Upper lobe of left lung (tissue), 6 donors: ENCODE measurements around the gene DIO1. TPM values are rescaled to one million over a fixed set of nuclear protein-coding genes. Genes with fewer than 3 reads are reported as not detected.
"Not testable (repeated sequence)": the region's sequence is repeated elsewhere in the genome, so short reads cannot be mapped to it uniquely, and the experiment has no call there.

Source experiments
- ATAC-seq, 2 donors: fragments of 200-7000 bp; cut with Tn5 transposase; one replicate each; pipeline ENCODE4 v1.9.1; 2022; ENCODE audit warnings: mild to moderate bottlenecking in 2 of 2, moderate library complexity in 2 of 2; ENCODE audit not compliant: low FRiP score in 2 of 2
- DNase-seq, 2 donors: peaks; one replicate each; pipeline ENCODE4 v3.0.0-alpha.2; 2019 to 2020
- H3K27ac ChIP-seq, 4 donors: fragments of 200-600 bp; sonication (generic); one replicate each; pipeline ENCODE4 v1.5.1; 2016 to 2019
- H3K27me3 ChIP-seq, 4 donors: fragments of 200-600 bp; sonication (generic); one replicate each; pipeline ENCODE4 v1.5.1; 2017 to 2019
- H3K36me3 ChIP-seq, 4 donors: fragments of 200-600 bp; sonication (generic); one replicate each; pipeline ENCODE4 v1.5.1; 2016 to 2019
- H3K4me1 ChIP-seq, 4 donors: fragments of 200-600 bp; sonication (generic); one replicate each; pipeline ENCODE4 v1.5.1; 2018 to 2019
- H3K4me3 ChIP-seq, 4 donors: fragments of 200-600 bp; sonication (generic); one replicate each; pipeline ENCODE4 v1.5.1; 2017 to 2019; ENCODE audit warnings: mild to moderate bottlenecking in 2 of 4, moderate library complexity in 1 of 4
- H3K9me3 ChIP-seq, 4 donors: fragments of 200-600 bp; sonication (generic); one replicate each; pipeline ENCODE4 v1.5.1; 2018 to 2019
- EP300 ChIP-seq, 4 donors: sonication (generic); formaldehyde crosslinking; IDR thresholded peaks; one replicate each; pipeline ENCODE4 v1.5.1; 2017; ENCODE audit warnings: antibody characterized with exemption in 4 of 4, control low read depth in 2 of 4
- POLR2A ChIP-seq, 4 donors: fragments of 450-650 bp; IDR thresholded peaks; one replicate each; pipeline ENCODE4 v1.5.1; 2016 to 2017; ENCODE audit warnings: antibody characterized with exemption in 4 of 4, mild to moderate bottlenecking in 2 of 4
- POLR2AphosphoS5 ChIP-seq, 2 donors: sonication (generic); formaldehyde crosslinking; IDR thresholded peaks; one replicate each; pipeline ENCODE4 v1.5.1; 2017; ENCODE audit warnings: antibody characterized with exemption in 2 of 2
- WGBS, 2 donors: methylation state at CpG; one replicate each; pipeline ENCODE4 v1.1.5; 2017 to 2018; 5-methylcytosine and 5-hydroxymethylcytosine counted together
- total RNA-seq, 6 donors: library from RNA; depleted of rRNA in 4 of 6; stranded (reverse); fragments of >200 nt in 4 of 6; gene quantifications; one replicate each; pipeline versions ENCODE4 v1.1.0 to v1.2.1, GENCODE V29; 2016 to 2021
- TF ChIP-seq, protein P1 (sequence below), 6 experiments: fragments of 450-650 bp in 4 of 6; fragments of 200-600 bp in 2 of 6; sonication (generic) in 2 of 6; IDR thresholded peaks; one replicate each; pipeline ENCODE4 v1.5.1; 2016 to 2019; ENCODE audit warnings: antibody characterized with exemption in 6 of 6
- donor health status: DM: no; HTN: no; CAD: no; lungs with moderate emphysema.
- donor health status: DM: no; HTN: yes; CAD: no; lungs with severe emphysema.

The DIO1 gene
- total RNA-seq, 6 donors from 2014 or later: 0.20 TPM; not detected in 5

GRCh38 chr1:53871773-53872484 lies 22.1 kb upstream of the DIO1 start:
- peaks cover 14 to 87% (median 38%) of the 10 kb centered on the region in 4 donors for H3K36me3 ChIP-seq
- no peaks in the 10 kb centered on the region for H3K9me3 ChIP-seq
- DNase-seq (no peak), ATAC-seq (no peak)
- no peaks in the 10 kb centered on the region for H3K4me1 ChIP-seq
- WGBS, 2 donors: 70 to 77% methylated on average over 5 of the region's 5 CpGs
- no peak overlapping the region for H3K27ac ChIP-seq
- no peak overlapping the region for H3K4me3 ChIP-seq
- H3K27me3 ChIP-seq: no peaks in the 10 kb centered on the region
- TF ChIP-seq, protein P1, sequence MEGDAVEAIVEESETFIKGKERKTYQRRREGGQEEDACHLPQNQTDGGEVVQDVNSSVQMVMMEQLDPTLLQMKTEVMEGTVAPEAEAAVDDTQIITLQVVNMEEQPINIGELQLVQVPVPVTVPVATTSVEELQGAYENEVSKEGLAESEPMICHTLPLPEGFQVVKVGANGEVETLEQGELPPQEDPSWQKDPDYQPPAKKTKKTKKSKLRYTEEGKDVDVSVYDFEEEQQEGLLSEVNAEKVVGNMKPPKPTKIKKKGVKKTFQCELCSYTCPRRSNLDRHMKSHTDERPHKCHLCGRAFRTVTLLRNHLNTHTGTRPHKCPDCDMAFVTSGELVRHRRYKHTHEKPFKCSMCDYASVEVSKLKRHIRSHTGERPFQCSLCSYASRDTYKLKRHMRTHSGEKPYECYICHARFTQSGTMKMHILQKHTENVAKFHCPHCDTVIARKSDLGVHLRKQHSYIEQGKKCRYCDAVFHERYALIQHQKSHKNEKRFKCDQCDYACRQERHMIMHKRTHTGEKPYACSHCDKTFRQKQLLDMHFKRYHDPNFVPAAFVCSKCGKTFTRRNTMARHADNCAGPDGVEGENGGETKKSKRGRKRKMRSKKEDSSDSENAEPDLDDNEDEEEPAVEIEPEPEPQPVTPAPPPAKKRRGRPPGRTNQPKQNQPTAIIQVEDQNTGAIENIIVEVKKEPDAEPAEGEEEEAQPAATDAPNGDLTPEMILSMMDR (IDR thresholded peaks at IDR 0.05): no peak
- TF ChIP-seq EP300 (IDR thresholded peaks at IDR 0.05) (no peak), POLR2A (IDR thresholded peaks at IDR 0.05) (no peak), POLR2AphosphoS5 (IDR thresholded peaks at IDR 0.05) (no peak)

- not testable (repeated sequence) for H3K27me3 ChIP-seq, ATAC-seq, H3K4me1 ChIP-seq, H3K9me3 ChIP-seq, H3K4me3 ChIP-seq, H3K27ac ChIP-seq, DNase-seq
- peaks cover 19 to 82% (median 41%) of the 10 kb centered on the region in 4 donors for H3K36me3 ChIP-seq
- 100% methylated on average over 2 of the region's 2 CpGs for WGBS, 2 donors
Measured at GRCh38 chr1:53875150-53875549, 18.8 kb upstream of the DIO1 start.

DNA sequence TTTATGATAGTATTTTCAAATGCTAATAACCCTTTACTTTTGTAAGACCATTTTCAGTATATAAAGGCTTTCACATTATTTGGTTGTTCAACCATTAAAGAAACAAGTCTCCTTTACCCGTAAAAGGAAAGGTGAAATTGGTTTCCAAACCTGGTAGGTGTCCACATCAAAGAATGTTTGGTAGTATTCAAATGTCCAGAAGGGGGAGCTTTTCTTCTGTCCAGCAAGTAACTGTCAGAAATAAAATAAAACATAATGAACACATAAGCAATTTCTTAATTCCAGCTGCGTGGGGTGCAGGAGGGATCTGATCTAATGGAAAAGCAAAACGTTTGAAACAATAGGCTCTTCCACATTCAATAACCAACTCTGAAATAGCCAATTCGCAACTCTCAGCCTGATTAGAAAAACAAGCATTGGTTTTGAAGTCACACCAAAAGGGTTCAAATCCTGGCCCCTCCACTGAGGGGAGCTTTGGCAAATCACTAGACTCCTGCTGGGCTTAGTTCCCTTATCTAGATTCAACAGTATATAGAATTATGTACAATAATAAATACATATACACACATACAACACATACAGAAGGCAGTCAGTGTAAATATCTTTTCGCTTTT lies 15.4 kb upstream of the DIO1 start:
- WGBS, 2 donors: 50 to 54% methylated on average over 5 of the region's 5 CpGs
- DNase-seq (no peak), ATAC-seq (no peak)
- Histone ChIP-seq H3K27ac (no peak overlapping the region), H3K27me3 (no peaks in the 10 kb centered on the region), H3K9me3 (no peaks in the 10 kb centered on the region), H3K4me3 (no peak overlapping the region), H3K4me1 (no peaks in the 10 kb centered on the region), H3K36me3 (peaks cover 19 to 72% (median 35%) of the 10 kb centered on the region in 4 donors)
- no peak for TF ChIP-seq POLR2A (IDR thresholded peaks at IDR 0.05)
- TF ChIP-seq, protein P1 (IDR thresholded peaks at IDR 0.05): peak in 5 of 6 experiments; percentile 18 to 52 (median 37)

DNA sequence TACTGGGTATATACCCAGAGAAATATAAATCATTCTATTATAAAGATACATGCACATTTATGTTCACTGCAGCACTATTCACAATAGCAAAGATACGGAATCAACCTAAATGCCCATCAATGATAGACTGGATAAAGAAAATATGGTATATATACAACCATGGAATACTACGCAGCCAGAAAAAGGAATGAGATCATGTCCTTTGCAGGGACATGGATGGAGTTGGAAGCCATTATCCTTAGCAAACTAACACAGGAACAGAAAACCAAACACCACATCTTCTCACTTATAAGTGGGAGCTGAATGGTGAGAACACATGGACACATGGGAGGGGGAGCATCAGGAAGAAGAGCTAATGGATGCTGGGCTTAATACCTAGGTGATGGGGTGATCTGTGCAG lies 12.1 kb upstream of the DIO1 start:
- not testable (repeated sequence) for ATAC-seq, H3K4me3 ChIP-seq, DNase-seq, H3K9me3 ChIP-seq, H3K27me3 ChIP-seq, H3K27ac ChIP-seq, H3K4me1 ChIP-seq
- 98% methylated on average over 2 of the region's 2 CpGs for WGBS, 2 donors
- peaks cover 12 to 72% (median 28%) of the 10 kb centered on the region in 4 donors for H3K36me3 ChIP-seq

- ATAC-seq, H3K4me1 ChIP-seq, H3K27ac ChIP-seq, H3K4me3 ChIP-seq, DNase-seq, H3K27me3 ChIP-seq, H3K9me3 ChIP-seq: not testable (repeated sequence)
- WGBS, 2 donors: 97% methylated on average over 6 of the region's 6 CpGs
- peaks cover 3 to 64% (median 18%) of the 10 kb centered on the region in 4 donors for H3K36me3 ChIP-seq
Measured at GRCh38 chr1:53883600-53883999, 10.4 kb upstream of the DIO1 start.

- H3K36me3 ChIP-seq: peaks cover 0 to 34% (median 10%) of the 10 kb centered on the region in 4 donors
- peak overlapping the region in 3 of 4 donors; percentile 83 to 89 (median 88) for H3K4me3 ChIP-seq
- H3K9me3 ChIP-seq: no peaks in the 10 kb centered on the region
- ATAC-seq (no peak), DNase-seq (no peak)
- 35 to 43% methylated on average over 2 of the region's 2 CpGs for WGBS, 2 donors
- H3K4me1 ChIP-seq: peaks cover 11 to 25% (median 16%) of the 10 kb centered on the region in 4 donors
- H3K27me3 ChIP-seq: no peaks in the 10 kb centered on the region
- TF ChIP-seq EP300 (IDR thresholded peaks at IDR 0.05) (no peak), POLR2A (IDR thresholded peaks at IDR 0.05) (no peak), POLR2AphosphoS5 (IDR thresholded peaks at IDR 0.05) (no peak)
- TF ChIP-seq, protein P1 (IDR thresholded peaks at IDR 0.05): no peak
- H3K27ac ChIP-seq: peak overlapping the region in 2 of 4 donors; percentile 91 to 92
Measured at GRCh38 chr1:53888681-53889080, 5.3 kb upstream of the DIO1 start.
